Keratinocyte (primary cell): ENCODE measurements around the gene EYS. TPM values are rescaled to one million over a fixed set of nuclear protein-coding genes. Genes with fewer than 3 reads are reported as not detected.
A peak's percentile ranks its signal among the peaks of the same experiment; 100 is the strongest.

Experiments
- DNase-seq: peaks from one replicate; pipeline ENCODE4 v3.0.0-alpha.2; 2011; ENCODE audit warnings: low read depth, missing footprints, low spot score
- FAIRE-seq: peaks from 2 replicates; lab custom pipeline; 2011; peaks lifted over from hg19 to GRCh38; lab: Jason Lieb, UNC
- H2AFZ ChIP-seq: 2 replicates; pipeline ENCODE4 v1.6.0; 2012; ENCODE audit warnings: low read length, control low read depth, inconsistent platforms; ENCODE audit not compliant: control insufficient read depth
- H3K27ac ChIP-seq: 2 replicates; pipeline ENCODE4 v1.5.1; 2011; ENCODE audit warnings: low read length; ENCODE audit not compliant: control insufficient read depth, insufficient read depth
- H3K27me3 ChIP-seq: 3 replicates; pipeline ENCODE4 v1.6.0; 2011; ENCODE audit warnings: low read length; ENCODE audit not compliant: control insufficient read depth, insufficient read depth; ENCODE audit errors: extremely low read depth
- H3K36me3 ChIP-seq, 2 experiments: 2 replicates in 1 of 2; 3 replicates in 1 of 2; pipeline ENCODE4 v1.5.1; 2011; ENCODE audit warnings: low read length in 2 of 2, mild to moderate bottlenecking in 1 of 2; ENCODE audit not compliant: control insufficient read depth in 2 of 2, insufficient read depth in 2 of 2; ENCODE audit errors: extremely low read depth in 1 of 2
- H3K4me1 ChIP-seq: 3 replicates; pipeline ENCODE4 v1.5.1; 2011; ENCODE audit warnings: low read length; ENCODE audit not compliant: control insufficient read depth, insufficient read depth; ENCODE audit errors: extremely low read depth
- H3K4me2 ChIP-seq: 3 replicates; pipeline ENCODE4 v1.6.0; 2011; ENCODE audit warnings: low read depth, low read length; ENCODE audit not compliant: control insufficient read depth, insufficient read depth; ENCODE audit errors: extremely low read depth
- H3K4me3 ChIP-seq, 3 experiments: fragments of 200-600 bp in 1 of 3; sonication (generic) in 1 of 3; 2 replicates in 2 of 3; 3 replicates in 1 of 3; pipeline ENCODE4 v1.5.1; 2011 to 2016; ENCODE audit warnings: low read length in 3 of 3, mild to moderate bottlenecking in 3 of 3, control low read depth in 2 of 3, inconsistent platforms in 1 of 3, low read depth in 1 of 3, mixed read lengths in 1 of 3, mixed run types in 1 of 3, moderate library complexity in 1 of 3; ENCODE audit not compliant: control insufficient read depth in 2 of 3, insufficient read depth in 2 of 3; ENCODE audit errors: extremely low read depth in 1 of 3
- H3K79me2 ChIP-seq: 2 replicates; pipeline ENCODE4 v1.6.0; 2012; ENCODE audit warnings: low read length; ENCODE audit not compliant: control insufficient read depth, insufficient read depth
- H3K9ac ChIP-seq: 3 replicates; pipeline ENCODE4 v1.6.0; 2011; ENCODE audit warnings: low read length; ENCODE audit not compliant: control insufficient read depth, insufficient read depth; ENCODE audit errors: extremely low read depth
- H3K9me1 ChIP-seq: 3 replicates; pipeline ENCODE4 v1.6.0; 2011; ENCODE audit warnings: low read length; ENCODE audit not compliant: control insufficient read depth, insufficient read depth; ENCODE audit errors: extremely low read depth
- H3K9me3 ChIP-seq: 2 replicates; pipeline ENCODE4 v1.5.1; 2012; ENCODE audit warnings: low read depth, low read length; ENCODE audit not compliant: control insufficient read depth
- H4K20me1 ChIP-seq: 3 replicates; pipeline ENCODE4 v1.6.0; 2011; ENCODE audit warnings: low read length; ENCODE audit not compliant: control insufficient read depth, insufficient read depth; ENCODE audit errors: extremely low read depth
- CTCF ChIP-seq, 3 experiments: IDR thresholded peaks in 1 of 3; conservative IDR thresholded peaks in 1 of 3; optimal IDR thresholded peaks in 1 of 3; 2 replicates in 2 of 3; 3 replicates in 1 of 3; pipeline versions ENCODE3 to v1.5.1; 2011; ENCODE audit warnings: low read length in 3 of 3, mild to moderate bottlenecking in 3 of 3, moderate library complexity in 2 of 3, control low read depth in 1 of 3, inconsistent platforms in 1 of 3; ENCODE audit not compliant: insufficient read depth in 2 of 3; ENCODE audit errors: extremely low read depth in 1 of 3
- EZH2 ChIP-seq: IDR thresholded peaks from one replicate; pipeline ENCODE4 v1.6.1; 2012; ENCODE audit warnings: inconsistent platforms, mild to moderate bottlenecking, low read length, moderate library complexity
- dilution Hi-C: fragments of 300-500 bp; cut with MboI; formaldehyde crosslinking; loops from one replicate; pipeline ENCODE4 v1.7.0; 2020; ENCODE audit warnings: low sequenced_read_pairs; ENCODE audit not compliant: extremely low pct_ligation_motif_present
- polyA plus RNA-seq, 5 experiments: library from polyadenylated mRNA; depleted of rRNA in 3 of 5; stranded (reverse) in 3 of 5; stranded (forward) in 1 of 5; unstranded in 1 of 5; fragments of >200 nt; gene quantifications; 1 replicate in 1 of 5; 2 replicates in 3 of 5; 3 replicates in 1 of 5; pipeline versions ENCODE4 v1.2.1 to v1.2.3, GENCODE V29; 2011 to 2012; ENCODE audit warnings: missing spikeins in 2 of 5, low read depth in 1 of 5, low replicate concordance in 1 of 5

EYS gene
- polyA plus RNA-seq, 1 donor (not counting 4 experiments of a cell fraction or from before 2014, with no cell fraction given), result 0.34 TPM

- Histone ChIP-seq H3K4me3 (no peak overlapping the region), H3K36me3 (no peaks in the 10 kb centered on the region), H3K4me2 (no peak overlapping the region), H3K9ac (no peak overlapping the region), H3K79me2 (no peaks in the 10 kb centered on the region), H4K20me1 (no peaks in the 10 kb centered on the region), H3K9me1 (no peaks in the 10 kb centered on the region), H3K27me3 (no peaks in the 10 kb centered on the region), H2AFZ (no peak overlapping the region), H3K9me3 (no peaks in the 10 kb centered on the region), H3K27ac (no peak overlapping the region), H3K4me1 (no peaks in the 10 kb centered on the region)
- dilution Hi-C loops, result no loop called here
- DNase-seq, result no peak
- no peak for FAIRE-seq
- no peak for TF ChIP-seq CTCF (optimal IDR thresholded peaks at IDR 0.05 in 1 of 3, IDR thresholded peaks at IDR 0.05 in 1 of 3, conservative IDR thresholded peaks at IDR 0.05 in 1 of 3; ENCODE audit: extremely low read depth in 1 of 3, insufficient read depth in 2 of 3, low read length in 3 of 3)
- no peak for TF ChIP-seq EZH2
Observed at GRCh38 chr6:64733433-64733832, 973.6 kb downstream of the EYS start.

GRCh38 chr6:64732888-64733287 is 974.1 kb downstream of the EYS start:
- H3K4me1 ChIP-seq, result no peaks in the 10 kb centered on the region
- dilution Hi-C loops, result no loop called here
- H3K27me3 ChIP-seq, result no peaks in the 10 kb centered on the region
- DNase-seq (no peak), FAIRE-seq (no peak)
- no peaks in the 10 kb centered on the region for H3K9me1 ChIP-seq
- no peak overlapping the region for H3K27ac ChIP-seq
- no peaks in the 10 kb centered on the region for H3K79me2 ChIP-seq
- H3K36me3 ChIP-seq, result no peaks in the 10 kb centered on the region
- TF ChIP-seq EZH2 (no peak), CTCF (optimal IDR thresholded peaks at IDR 0.05 in 1 of 3, IDR thresholded peaks at IDR 0.05 in 1 of 3, conservative IDR thresholded peaks at IDR 0.05 in 1 of 3; ENCODE audit: extremely low read depth in 1 of 3, insufficient read depth in 2 of 3, low read length in 3 of 3) (peak in 1 of 3 experiments; percentile 49)
- no peak overlapping the region for H3K4me2 ChIP-seq
- H4K20me1 ChIP-seq, result no peaks in the 10 kb centered on the region
- H3K9ac ChIP-seq, result no peak overlapping the region
- no peaks in the 10 kb centered on the region for H3K9me3 ChIP-seq
- H2AFZ ChIP-seq, result no peak overlapping the region
- H3K4me3 ChIP-seq, result no peak overlapping the region
